OCI-LY3 (cell line): ENCODE measurements around the gene SOD3.

Experiments
- H2AFZ ChIP-seq: fragments of 200-600, 300-600 bp; shearing (Covaris generic); 2 replicates; pipeline ENCODE4 v1.6.0; 2014; ENCODE audit warnings: antibody characterized with exemption, low read depth, low read length
- H3K27ac ChIP-seq: fragments of 200-600, 300-600 bp; sonication (generic); 2 replicates; pipeline ENCODE4 v1.5.1; 2014; ENCODE audit warnings: mild to moderate bottlenecking, low read length, moderate library complexity, mixed read lengths
- H3K27me3 ChIP-seq: fragments of 200-600, 300-600 bp; sonication (generic); 2 replicates; pipeline ENCODE4 v1.6.1; 2014; ENCODE audit warnings: low read depth, low read length, mixed read lengths
- H3K36me3 ChIP-seq: fragments of 200-600, 300-600 bp; sonication (generic); replicated peaks from 2 replicates; pipeline ENCODE3; 2014; ENCODE audit warnings: low read depth, low read length, mixed read lengths
- H3K4me1 ChIP-seq: fragments of 300-600, 200-600 bp; sonication (generic); 2 replicates; pipeline ENCODE4 v1.6.1; 2014; ENCODE audit warnings: low read length, mixed read lengths
- H3K4me2 ChIP-seq: fragments of 200-600, 300-600 bp; sonication (generic); 2 replicates; pipeline ENCODE4 v1.6.1; 2014; ENCODE audit warnings: low read length, mixed read lengths
- H3K4me3 ChIP-seq: fragments of 300-600, 200-600 bp; sonication (generic); 2 replicates; pipeline ENCODE4 v1.5.1; 2014; ENCODE audit warnings: antibody characterized with exemption, mild to moderate bottlenecking, low read length, moderate library complexity
- H3K79me2 ChIP-seq: fragments of 300-600, 200-600 bp; shearing (Covaris generic); 2 replicates; pipeline ENCODE4 v1.6.1; 2014; ENCODE audit warnings: mild to moderate bottlenecking, low read length, mixed read lengths
- H3K9ac ChIP-seq: fragments of 300-600, 200-600 bp; shearing (Covaris generic); 2 replicates; pipeline ENCODE4 v1.6.0; 2014; ENCODE audit warnings: mild to moderate bottlenecking, low read length, moderate library complexity
- H3K9me3 ChIP-seq: fragments of 200-600, 300-600 bp; shearing (Covaris generic); 2 replicates; pipeline ENCODE4 v1.6.1; 2014; ENCODE audit warnings: low read length, mixed read lengths; ENCODE audit not compliant: insufficient read depth
- H4K20me1 ChIP-seq: fragments of 200-600, 300-600 bp; sonication (generic); 2 replicates; pipeline ENCODE4 v1.6.1; 2016; ENCODE audit warnings: low read length, mixed read lengths; ENCODE audit not compliant: insufficient read depth
- CTCF ChIP-seq: fragments of 200-600, 300-600 bp; sonication (generic); IDR thresholded peaks from 2 replicates; pipeline ENCODE4 v1.5.1; 2014; ENCODE audit warnings: antibody characterized with exemption, low read length, low read depth
- EZH2phosphoT487 ChIP-seq: fragments of 200-600 bp; shearing (Covaris generic); IDR thresholded peaks from 2 replicates; pipeline ENCODE4 v1.6.1; 2018; ENCODE audit warnings: antibody characterized with exemption, mixed run types, low read depth

The SOD3 gene

GRCh38 chr4:24778464-24779225 lies 16.7 kb upstream of the SOD3 start:
- no peak overlapping the region for H3K9ac ChIP-seq
- H2AFZ ChIP-seq: no peak overlapping the region
- H3K4me3 ChIP-seq: no peak overlapping the region
- 0 out of 2 replicates have a peak, but pooled peaks cover 4% of the 10 kb centered on the region for H3K27me3 ChIP-seq
- H4K20me1 ChIP-seq: no peaks in the 10 kb centered on the region
- TF ChIP-seq CTCF (no peak), EZH2phosphoT487 (no peak)
- H3K27ac ChIP-seq: no peak overlapping the region
- H3K4me1 ChIP-seq: no peaks in the 10 kb centered on the region
- H3K4me2 ChIP-seq: no peak overlapping the region
- H3K36me3 ChIP-seq: no peaks in the 10 kb centered on the region
- H3K9me3 ChIP-seq: no peaks in the 10 kb centered on the region
- no peaks in the 10 kb centered on the region for H3K79me2 ChIP-seq

GRCh38 chr4:24780936-24781495 lies 14.4 kb upstream of the SOD3 start:
- Histone ChIP-seq H3K9me3 (no peaks in the 10 kb centered on the region), H4K20me1 (no peaks in the 10 kb centered on the region), H3K27me3 (no peaks in the 10 kb centered on the region), H3K4me2 (no peak overlapping the region), H3K36me3 (no peaks in the 10 kb centered on the region), H3K9ac (no peak overlapping the region), H3K4me3 (no peak overlapping the region), H3K4me1 (no peaks in the 10 kb centered on the region), H3K79me2 (no peaks in the 10 kb centered on the region), H3K27ac (no peak overlapping the region), H2AFZ (no peak overlapping the region)
- TF ChIP-seq EZH2phosphoT487: no peak
- no peak for TF ChIP-seq CTCF

- H3K4me2 ChIP-seq: no peak overlapping the region
- H3K27me3 ChIP-seq: no peaks in the 10 kb centered on the region
- H3K9me3 ChIP-seq: no peaks in the 10 kb centered on the region
- no peaks in the 10 kb centered on the region for H4K20me1 ChIP-seq
- H3K9ac ChIP-seq: no peak overlapping the region
- no peaks in the 10 kb centered on the region for H3K4me1 ChIP-seq
- H3K4me3 ChIP-seq: no peak overlapping the region
- TF ChIP-seq EZH2phosphoT487 (no peak), CTCF (no peak)
- no peaks in the 10 kb centered on the region for H3K79me2 ChIP-seq
- H3K36me3 ChIP-seq: no peaks in the 10 kb centered on the region
- no peak overlapping the region for H2AFZ ChIP-seq
- H3K27ac ChIP-seq: no peak overlapping the region
These were observed 13.2 kb upstream of the SOD3 start for GRCh38 chr4:24781999-24782745.

- H4K20me1 ChIP-seq: no peaks in the 10 kb centered on the region
- no peak overlapping the region for H3K4me2 ChIP-seq
- no peaks in the 10 kb centered on the region for H3K79me2 ChIP-seq
- H3K36me3 ChIP-seq: no peaks in the 10 kb centered on the region
- no peak overlapping the region for H3K9ac ChIP-seq
- H3K27me3 ChIP-seq: no peaks in the 10 kb centered on the region
- no peak overlapping the region for H2AFZ ChIP-seq
- no peak overlapping the region for H3K27ac ChIP-seq
- no peaks in the 10 kb centered on the region for H3K9me3 ChIP-seq
- TF ChIP-seq CTCF: no peak
- H3K4me1 ChIP-seq: no peaks in the 10 kb centered on the region
- no peak overlapping the region for H3K4me3 ChIP-seq
These were observed 11.9 kb upstream of the SOD3 start for GRCh38 chr4:24783506-24783905.
